Forelimb muscle (tissue), 1 donor: ENCODE results near the gene PRKCB. TPM values are rescaled to one million over a fixed set of nuclear protein-coding genes. Genes with fewer than 3 reads are reported as not detected.
"Not testable (repeated sequence)": the region's sequence is repeated elsewhere in the genome, so short reads cannot be mapped to it uniquely, and the experiment has no call there.

Source experiments
- DNase-seq: peaks from one replicate; pipeline ENCODE4 v3.0.0-alpha.2; 2013; ENCODE audit warnings: low read depth
- polyA plus RNA-seq: library from polyadenylated mRNA; unstranded; fragments of 120-200 nt; gene quantifications from one replicate; pipeline ENCODE4 v1.2.1, GENCODE V29; 2013; ENCODE audit not compliant: insufficient read length

PRKCB gene
- polyA plus RNA-seq, 1 donor, result 1.2 TPM

- no peak for DNase-seq
Measured at GRCh38 chr16:24132048-24132796, 296.4 kb downstream of the PRKCB start.

GRCh38 chr16:24132797-24133155, 297.0 kb downstream of the PRKCB start:
- no peak for DNase-seq

GRCh38 chr16:24135624-24136565, 300.1 kb downstream of the PRKCB start:
- no peak for DNase-seq

- DNase-seq, result no peak
Measured at GRCh38 chr16:24138024-24138423, 302.2 kb downstream of the PRKCB start.

- DNase-seq, result no peak
Measured at GRCh38 chr16:24138575-24138974, 302.8 kb downstream of the PRKCB start.

- DNase-seq, result no peak
Measured at GRCh38 chr16:24139282-24139681, 303.5 kb downstream of the PRKCB start.

GRCh38 chr16:24140730-24141129, 304.9 kb downstream of the PRKCB start:
- no peak for DNase-seq

- DNase-seq, result no peak
Measured at GRCh38 chr16:24141466-24141865, 305.7 kb downstream of the PRKCB start.

- DNase-seq, result no peak
Measured at GRCh38 chr16:24141917-24142316, 306.1 kb downstream of the PRKCB start.

- no peak for DNase-seq
Measured at GRCh38 chr16:24145927-24146326, 310.1 kb downstream of the PRKCB start.

GRCh38 chr16:24146518-24146917, 310.7 kb downstream of the PRKCB start:
- no peak for DNase-seq

- no peak for DNase-seq
Measured at GRCh38 chr16:24149102-24149501, 313.3 kb downstream of the PRKCB start.

GRCh38 chr16:24150282-24150681, 314.5 kb downstream of the PRKCB start:
- no peak for DNase-seq

- no peak for DNase-seq
Measured at GRCh38 chr16:24151482-24151939, 315.7 kb downstream of the PRKCB start.

- not testable (repeated sequence) for DNase-seq
Measured at GRCh38 chr16:24152048-24152447, 316.3 kb downstream of the PRKCB start.

GRCh38 chr16:24152826-24153225, 317.0 kb downstream of the PRKCB start:
- no peak for DNase-seq

GRCh38 chr16:24156777-24157176, 321.0 kb downstream of the PRKCB start:
- DNase-seq, result no peak

GRCh38 chr16:24163935-24164334, 328.2 kb downstream of the PRKCB start:
- no peak for DNase-seq

- DNase-seq, result no peak
Measured at GRCh38 chr16:24164416-24164815, 328.6 kb downstream of the PRKCB start.

- no peak for DNase-seq
Measured at GRCh38 chr16:24165273-24165672, 329.5 kb downstream of the PRKCB start.

- no peak for DNase-seq
Measured at GRCh38 chr16:24166661-24167528, 331.1 kb downstream of the PRKCB start.

GRCh38 chr16:24168856-24169255, 333.1 kb downstream of the PRKCB start:
- DNase-seq, result no peak
